GM12891 (cell line): ENCODE results near the gene MYADM.

Source experiments
- PAX5 ChIP-seq: IDR thresholded peaks from 2 replicates; pipeline ENCODE4 v1.6.1; 2011; ENCODE audit warnings: low read length, moderate library complexity, mild to moderate bottlenecking; ENCODE audit not compliant: insufficient read depth, severe bottlenecking
- POLR2A ChIP-seq: IDR thresholded peaks from 2 replicates; pipeline ENCODE4 v1.6.1; 2011; ENCODE audit warnings: low read depth, low read length, control low read depth
- POLR2AphosphoS5 ChIP-seq: IDR thresholded peaks from 2 replicates; pipeline ENCODE4 v1.6.1; 2011; ENCODE audit warnings: low read depth, low read length, control low read depth
- POU2F2 ChIP-seq: IDR thresholded peaks from 2 replicates; pipeline ENCODE4 v1.6.1; 2011; ENCODE audit warnings: low read depth, mild to moderate bottlenecking, control low read depth, low read length, moderate library complexity
- SPI1 ChIP-seq: IDR thresholded peaks from 2 replicates; pipeline ENCODE4 v1.6.1; 2011; ENCODE audit warnings: low read depth, low read length, control low read depth
- TAF1 ChIP-seq: IDR thresholded peaks from 2 replicates; pipeline ENCODE4 v1.6.1; 2011; ENCODE audit warnings: low read depth, low read length, control low read depth

DNA sequence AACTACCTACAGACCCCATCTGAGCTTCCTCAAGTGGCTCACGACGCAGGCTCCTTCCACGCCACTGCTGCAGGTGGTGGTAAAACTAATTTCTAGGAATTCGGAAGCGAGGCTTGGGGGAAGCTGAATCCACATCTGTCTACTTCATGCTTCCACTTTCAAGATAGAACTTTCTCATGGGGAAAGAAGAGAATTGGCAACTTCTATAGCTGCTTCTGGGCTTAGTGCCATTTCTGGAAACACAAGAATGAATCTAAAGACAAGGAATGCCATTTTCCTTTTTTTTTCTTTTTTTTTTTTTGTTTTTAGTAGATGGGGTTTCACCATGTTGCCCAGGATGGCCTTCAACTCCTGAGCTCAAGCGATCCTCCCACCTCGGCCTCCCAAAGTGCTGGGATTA is 40.8 kb upstream of the MYADM start:
- no peak for TF ChIP-seq TAF1
- TF ChIP-seq POLR2AphosphoS5: no peak
- TF ChIP-seq POLR2A: no peak
- no peak for TF ChIP-seq POU2F2
- TF ChIP-seq SPI1: no peak
- TF ChIP-seq PAX5: no peak
